ENCODE data around the gene BBX. TPM values are rescaled to one million over a fixed set of nuclear protein-coding genes. Genes with fewer than 3 reads are reported as not detected.
A peak's percentile ranks its signal among the peaks of the same experiment; 100 is the strongest.

Gene BBX
- total and polyA plus RNA-seq, 2 donors from 2014 or later: 8.1 to 85.8 TPM

GRCh38 chr3:107846279-107846852, 323.6 kb downstream of the BBX start:
- FAIRE-seq (no peak), DNase-seq (peak; percentile 67 to 82 (median 74))
- peaks cover 0 to 5% (median 0%) of the 10 kb centered on the region in 3 donors for H3K4me1 ChIP-seq (ENCODE audit: control insufficient read depth in 2 of 3, insufficient read depth in 2 of 3, low read depth in 1 of 3, low read length in 3 of 3)
- peak; percentile 69 for TF ChIP-seq CTCF (IDR thresholded peaks at IDR 0.05; ENCODE audit: borderline replicate concordance, extremely low read depth, insufficient read depth)
- no peaks in the 10 kb centered on the region for H3K9me3 ChIP-seq (ENCODE audit: control insufficient read depth in 2 of 3, insufficient read depth in 1 of 3, low read length in 3 of 3)
- H3K27ac ChIP-seq (ENCODE audit: low read depth in 2 of 2, low read length in 2 of 2): peak overlapping the region in 1 of 2 donors; percentile 26
- intact Hi-C loops (cut with DNase I): loop anchor here (10.0 kb wide), 1 partner anchor 92 kb away; no protein-coding TSS in a partner anchor
- no peaks in the 10 kb centered on the region for H3K36me3 ChIP-seq (ENCODE audit: control insufficient read depth in 2 of 3, insufficient read depth in 3 of 3, low read length in 3 of 3)
- no peaks in the 10 kb centered on the region for H3K27me3 ChIP-seq (ENCODE audit: control insufficient read depth, insufficient read depth, low read length)
- H3K9ac ChIP-seq (ENCODE audit: low read length in 3 of 3): no peak overlapping the region
- H3K4me3 ChIP-seq (ENCODE audit: low read length in 3 of 3): no peak overlapping the region

GRCh38 chr3:107847791-107848190, 325.0 kb downstream of the BBX start:
- FAIRE-seq: no peak
- Histone ChIP-seq H3K27me3 (ENCODE audit: control insufficient read depth, insufficient read depth, low read length) (no peaks in the 10 kb centered on the region), H3K36me3 (ENCODE audit: control insufficient read depth in 2 of 3, insufficient read depth in 3 of 3, low read length in 3 of 3) (no peaks in the 10 kb centered on the region), H3K9me3 (ENCODE audit: control insufficient read depth in 2 of 3, insufficient read depth in 1 of 3, low read length in 3 of 3) (no peaks in the 10 kb centered on the region), H3K4me3 (ENCODE audit: low read length in 3 of 3) (no peak overlapping the region), H3K9ac (ENCODE audit: low read length in 3 of 3) (no peak overlapping the region), H3K4me1 (ENCODE audit: control insufficient read depth in 2 of 3, insufficient read depth in 2 of 3, low read depth in 1 of 3, low read length in 3 of 3) (peaks cover 0 to 5% (median 0%) of the 10 kb centered on the region in 3 donors), H3K27ac (ENCODE audit: low read depth in 2 of 2, low read length in 2 of 2) (no peak overlapping the region)
- TF ChIP-seq CTCF (IDR thresholded peaks at IDR 0.05; ENCODE audit: borderline replicate concordance, extremely low read depth, insufficient read depth): no peak
- DNase-seq: no peak
- intact Hi-C loops (cut with DNase I): loop anchor here (10.0 kb wide), 1 partner anchor 93 kb away; no protein-coding TSS in a partner anchor

GRCh38 chr3:107848351-107848915, 325.7 kb downstream of the BBX start:
- H3K27me3 ChIP-seq (ENCODE audit: control insufficient read depth, insufficient read depth, low read length): no peaks in the 10 kb centered on the region
- TF ChIP-seq CTCF (IDR thresholded peaks at IDR 0.05; ENCODE audit: borderline replicate concordance, extremely low read depth, insufficient read depth): no peak
- H3K9me3 ChIP-seq (ENCODE audit: control insufficient read depth in 2 of 3, insufficient read depth in 1 of 3, low read length in 3 of 3): no peaks in the 10 kb centered on the region
- H3K9ac ChIP-seq (ENCODE audit: low read length in 3 of 3): no peak overlapping the region
- H3K4me1 ChIP-seq (ENCODE audit: control insufficient read depth in 2 of 3, insufficient read depth in 2 of 3, low read depth in 1 of 3, low read length in 3 of 3): peaks cover 0 to 5% (median 0%) of the 10 kb centered on the region in 3 donors
- no peak overlapping the region for H3K4me3 ChIP-seq (ENCODE audit: low read length in 3 of 3)
- no peak overlapping the region for H3K27ac ChIP-seq (ENCODE audit: low read depth in 2 of 2, low read length in 2 of 2)
- FAIRE-seq (no peak), DNase-seq (no peak)
- intact Hi-C loops (cut with DNase I): loop anchor here (10.0 kb wide), 1 partner anchor 94 kb away; no protein-coding TSS in a partner anchor
- no peaks in the 10 kb centered on the region for H3K36me3 ChIP-seq (ENCODE audit: control insufficient read depth in 2 of 3, insufficient read depth in 3 of 3, low read length in 3 of 3)

Measured in kidney (tissue), 14 donors.